ENCODE measurements around the gene MS4A6A.
A peak's percentile ranks its signal among the peaks of the same experiment; 100 is the strongest.
"Not testable (repeated sequence)": the region's sequence is repeated elsewhere in the genome, so short reads cannot be mapped to it uniquely, and the experiment has no call there.

The MS4A6A gene

GRCh38 chr11:60182541-60183330 lies at the start of gene MS4A6A:
Gene MS4A6A, minus strand, starts transcription at chr11:60183083. Its CDS starts 1,356 bp downstream, at chr11:60181727.
- DNase-seq, result no peak

- DNase-seq, result no peak
Measured at GRCh38 chr11:60230681-60231080, 47.8 kb upstream of the MS4A6A start.

GRCh38 chr11:60222141-60222540 lies 39.3 kb upstream of the MS4A6A start:
- DNase-seq, result no peak

GRCh38 chr11:60221692-60222091 lies 38.8 kb upstream of the MS4A6A start:
- no peak for DNase-seq

- DNase-seq, result no peak
Measured at GRCh38 chr11:60221181-60221580, 38.3 kb upstream of the MS4A6A start.

GRCh38 chr11:60214386-60214785 lies 31.5 kb upstream of the MS4A6A start:
- DNase-seq, result no peak

- no peak for DNase-seq
Measured at GRCh38 chr11:60211206-60211605, 28.3 kb upstream of the MS4A6A start.

- no peak for DNase-seq
Measured at GRCh38 chr11:60209977-60210376, 27.1 kb upstream of the MS4A6A start.

- DNase-seq, result no peak
Measured at GRCh38 chr11:60208951-60209350, 26.1 kb upstream of the MS4A6A start.

- no peak for DNase-seq
Measured at GRCh38 chr11:60208146-60208895, 25.4 kb upstream of the MS4A6A start.

- DNase-seq, result no peak
Measured at GRCh38 chr11:60206616-60207015, 23.7 kb upstream of the MS4A6A start.

GRCh38 chr11:60204922-60205321 lies 22.0 kb upstream of the MS4A6A start:
- no peak for DNase-seq

GRCh38 chr11:60201334-60201733 lies 18.5 kb upstream of the MS4A6A start:
- not testable (repeated sequence) for DNase-seq

GRCh38 chr11:60197442-60197841 lies 14.6 kb upstream of the MS4A6A start:
- no peak for DNase-seq

GRCh38 chr11:60195923-60196368 lies 13.1 kb upstream of the MS4A6A start:
- DNase-seq, result no peak

GRCh38 chr11:60194511-60194910 lies 11.6 kb upstream of the MS4A6A start:
- no peak for DNase-seq

GRCh38 chr11:60193687-60194433 lies 11.0 kb upstream of the MS4A6A start:
- DNase-seq, result peak; percentile 21

GRCh38 chr11:60192564-60192963 lies 9.7 kb upstream of the MS4A6A start:
- DNase-seq, result not testable (repeated sequence)

GRCh38 chr11:60188481-60188880 lies 5.6 kb upstream of the MS4A6A start:
- not testable (repeated sequence) for DNase-seq

GRCh38 chr11:60186128-60186527 lies 3.2 kb upstream of the MS4A6A start:
- not testable (repeated sequence) for DNase-seq

- DNase-seq, result not testable (repeated sequence)
Measured at GRCh38 chr11:60185512-60185827, 2.6 kb upstream of the MS4A6A start.

GRCh38 chr11:60184824-60185511 lies 2.1 kb upstream of the MS4A6A start:
- no peak for DNase-seq

Measured in NCI-H146 (cell line).